ENCODE results near the gene NTM.

The NTM gene

DNA sequence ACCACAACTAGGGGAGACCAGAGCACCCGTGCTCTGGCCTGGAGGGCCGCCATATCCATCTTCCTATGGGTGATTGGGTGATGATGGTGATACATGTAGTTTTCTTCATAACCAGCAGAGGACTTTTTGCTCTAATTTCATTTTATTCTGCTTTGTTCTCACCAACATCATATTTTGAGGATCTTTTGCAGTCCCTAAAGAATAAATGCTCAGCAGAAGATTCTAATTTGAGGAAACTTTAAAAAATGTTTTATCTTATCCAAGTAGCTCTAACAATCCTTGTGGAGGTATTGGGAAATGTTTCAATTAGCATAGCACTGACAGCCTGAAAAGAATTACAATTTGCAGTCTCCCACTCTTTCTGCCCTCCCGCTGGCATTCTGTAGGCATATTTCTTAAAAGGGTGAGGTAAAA lies 544.0 kb downstream of the NTM start:
- FAIRE-seq (no peak), DNase-seq (ENCODE audit: insufficient read length, low spot score) (no peak)
- TF ChIP-seq, protein P1, sequence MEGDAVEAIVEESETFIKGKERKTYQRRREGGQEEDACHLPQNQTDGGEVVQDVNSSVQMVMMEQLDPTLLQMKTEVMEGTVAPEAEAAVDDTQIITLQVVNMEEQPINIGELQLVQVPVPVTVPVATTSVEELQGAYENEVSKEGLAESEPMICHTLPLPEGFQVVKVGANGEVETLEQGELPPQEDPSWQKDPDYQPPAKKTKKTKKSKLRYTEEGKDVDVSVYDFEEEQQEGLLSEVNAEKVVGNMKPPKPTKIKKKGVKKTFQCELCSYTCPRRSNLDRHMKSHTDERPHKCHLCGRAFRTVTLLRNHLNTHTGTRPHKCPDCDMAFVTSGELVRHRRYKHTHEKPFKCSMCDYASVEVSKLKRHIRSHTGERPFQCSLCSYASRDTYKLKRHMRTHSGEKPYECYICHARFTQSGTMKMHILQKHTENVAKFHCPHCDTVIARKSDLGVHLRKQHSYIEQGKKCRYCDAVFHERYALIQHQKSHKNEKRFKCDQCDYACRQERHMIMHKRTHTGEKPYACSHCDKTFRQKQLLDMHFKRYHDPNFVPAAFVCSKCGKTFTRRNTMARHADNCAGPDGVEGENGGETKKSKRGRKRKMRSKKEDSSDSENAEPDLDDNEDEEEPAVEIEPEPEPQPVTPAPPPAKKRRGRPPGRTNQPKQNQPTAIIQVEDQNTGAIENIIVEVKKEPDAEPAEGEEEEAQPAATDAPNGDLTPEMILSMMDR (IDR thresholded peaks at IDR 0.05; ENCODE audit: insufficient read depth, missing control alignments), result no peak

DNA sequence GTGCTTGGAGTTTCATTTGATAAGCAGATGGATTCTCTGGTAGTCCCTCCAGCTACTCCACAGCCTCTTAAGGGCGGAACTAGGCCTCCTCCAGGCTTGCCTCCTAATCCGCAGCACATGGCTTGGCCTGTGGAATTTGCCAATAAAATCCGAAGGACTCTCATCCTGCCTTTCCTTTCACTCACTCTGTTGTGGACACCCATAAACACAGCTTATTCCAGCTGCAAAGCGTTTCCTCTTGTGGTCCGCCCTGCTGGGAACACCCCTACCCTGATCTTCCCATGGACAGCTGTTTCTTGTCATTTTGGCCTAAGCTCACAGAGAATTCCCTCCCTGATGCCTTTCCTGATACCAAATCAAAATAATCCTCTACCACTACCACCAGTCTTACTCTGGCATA lies 546.2 kb downstream of the NTM start:
- DNase-seq (ENCODE audit: insufficient read length, low spot score) (no peak), FAIRE-seq (no peak)
- TF ChIP-seq, protein P1 (IDR thresholded peaks at IDR 0.05; ENCODE audit: insufficient read depth, missing control alignments), result no peak

DNA sequence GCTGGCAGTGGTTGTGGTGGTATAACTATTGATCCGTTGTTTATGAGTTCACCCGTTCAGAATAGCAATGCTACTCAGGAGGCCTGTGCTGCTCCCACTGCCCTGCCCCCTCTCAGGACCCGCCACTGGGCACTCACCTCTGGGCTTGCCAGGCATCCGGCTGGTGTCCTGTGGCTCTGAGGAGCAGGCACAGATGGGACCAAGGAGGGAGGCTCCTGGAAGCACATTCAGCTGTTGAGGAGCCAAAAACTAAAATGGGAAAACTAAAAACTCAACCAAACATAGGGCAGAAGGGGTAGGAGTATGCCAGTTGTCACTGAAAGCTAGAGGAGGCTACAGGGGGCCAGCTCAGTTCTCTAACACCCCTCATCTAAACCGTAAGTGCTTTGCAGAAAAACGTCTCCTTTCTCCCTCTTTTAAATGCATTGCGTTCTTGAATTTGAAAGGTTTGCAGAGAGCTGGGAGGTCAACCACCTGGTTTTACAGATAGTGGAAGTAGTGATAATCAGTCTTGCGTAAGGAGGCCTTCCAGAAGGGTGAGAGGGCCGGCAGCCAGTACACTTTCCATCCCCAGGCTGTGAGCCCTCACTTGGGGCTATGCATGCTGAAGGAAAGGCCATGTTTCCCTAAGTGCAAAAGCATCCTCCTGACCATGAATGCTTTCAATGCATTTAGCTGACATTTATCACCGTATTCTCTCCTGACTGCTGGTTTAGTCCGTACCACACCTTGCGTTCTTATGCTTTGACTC lies 547.4 kb downstream of the NTM start:
- FAIRE-seq (no peak), DNase-seq (ENCODE audit: insufficient read length, low spot score) (no peak)
- TF ChIP-seq, protein P1 (IDR thresholded peaks at IDR 0.05; ENCODE audit: insufficient read depth, missing control alignments), result no peak

DNA sequence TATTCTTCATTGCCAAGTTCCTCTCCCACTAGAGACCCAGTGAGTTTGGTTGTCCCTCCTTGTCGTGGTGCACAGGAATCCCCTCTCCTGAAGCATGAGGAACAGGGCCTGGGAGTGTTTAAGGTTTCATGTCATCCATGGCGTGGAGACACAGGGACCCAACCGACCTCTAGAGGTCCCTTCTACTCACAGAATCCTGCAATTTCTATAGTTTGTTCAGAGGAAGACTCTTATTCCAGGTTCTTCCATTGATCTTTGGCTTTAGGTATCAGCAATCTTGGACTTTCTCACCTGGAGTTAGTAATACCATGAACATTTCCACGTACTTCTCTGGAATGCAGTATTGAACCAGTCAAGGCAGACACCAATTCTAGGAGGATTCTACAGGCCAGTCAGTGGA lies 548.2 kb downstream of the NTM start:
- TF ChIP-seq, protein P1 (IDR thresholded peaks at IDR 0.05; ENCODE audit: insufficient read depth, missing control alignments), result no peak
- FAIRE-seq (no peak), DNase-seq (ENCODE audit: insufficient read length, low spot score) (no peak)

DNA sequence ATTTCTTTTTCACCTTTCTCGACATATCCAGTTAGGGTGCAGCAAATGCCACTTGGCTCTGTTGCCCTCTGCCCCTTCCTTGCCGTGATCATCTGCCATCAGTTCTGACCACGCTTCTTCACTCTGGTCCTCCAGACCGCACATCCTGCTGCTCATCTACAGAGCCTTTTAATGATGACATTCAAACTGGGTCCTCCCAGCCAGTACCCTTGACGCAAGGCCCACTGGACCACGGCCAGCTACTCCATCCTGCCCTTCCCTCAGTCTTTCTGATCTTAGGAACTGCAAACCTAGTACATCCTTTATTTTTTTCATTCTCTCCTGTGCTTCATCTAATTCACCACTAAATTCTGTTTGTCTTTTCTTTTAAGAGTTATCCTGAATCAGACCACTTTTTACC lies 551.8 kb downstream of the NTM start:
- FAIRE-seq, result no peak
- no peak for DNase-seq (ENCODE audit: insufficient read length, low spot score)
- TF ChIP-seq, protein P1 (IDR thresholded peaks at IDR 0.05; ENCODE audit: insufficient read depth, missing control alignments), result no peak

DNA sequence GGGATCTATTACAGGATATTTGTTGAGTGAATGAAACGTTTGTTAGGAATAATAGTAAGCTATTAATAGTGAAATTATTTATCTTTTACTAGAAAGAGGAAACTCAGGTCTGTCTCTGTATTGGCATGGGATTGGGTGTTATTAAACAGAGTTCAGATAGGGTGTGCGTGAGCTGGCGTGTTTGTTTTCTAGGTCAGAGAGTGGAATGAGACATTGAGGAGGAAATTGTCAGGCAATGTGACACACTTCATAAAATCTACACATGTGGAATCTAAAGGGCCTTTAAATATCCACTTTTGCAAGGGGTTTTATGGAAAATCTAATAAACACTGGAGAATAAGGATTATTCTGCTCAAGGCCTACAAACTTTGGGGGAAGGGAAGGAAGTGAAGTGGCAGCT lies 552.9 kb downstream of the NTM start:
- no peak for FAIRE-seq
- DNase-seq (ENCODE audit: insufficient read length, low spot score), result no peak
- TF ChIP-seq, protein P1 (IDR thresholded peaks at IDR 0.05; ENCODE audit: insufficient read depth, missing control alignments), result no peak

DNA sequence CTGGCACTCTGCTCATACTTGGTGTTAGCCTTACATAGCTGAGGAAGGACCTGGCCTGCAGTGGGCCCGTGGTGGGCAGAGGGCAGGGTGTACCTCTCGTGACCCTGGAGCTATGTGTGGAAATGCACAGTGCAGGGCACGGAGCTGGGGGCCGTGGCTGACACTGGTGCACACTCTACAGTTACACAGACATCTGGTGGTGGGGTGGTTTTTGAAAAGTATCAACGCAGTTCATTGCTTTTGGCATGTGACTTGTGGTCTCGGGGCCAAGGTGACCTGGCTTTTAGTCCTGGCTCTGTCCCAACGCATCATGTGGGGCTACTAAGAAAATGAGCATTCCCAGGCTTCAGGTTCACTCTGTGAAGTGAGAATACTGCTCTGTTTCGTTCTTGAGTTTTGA lies 553.6 kb downstream of the NTM start:
- no peak for FAIRE-seq

More for the DNA sequence above, 553.6 kb downstream of the NTM start:
- TF ChIP-seq, protein P1 (IDR thresholded peaks at IDR 0.05; ENCODE audit: insufficient read depth, missing control alignments), result no peak
- no peak for DNase-seq (ENCODE audit: insufficient read length, low spot score)
